GM15510 (cell line): ENCODE results near the gene LHPP.

ENCODE experiments used
- POLR2A ChIP-seq: IDR thresholded peaks from 3 replicates; pipeline ENCODE4 v1.6.1; 2011; ENCODE audit warnings: borderline replicate concordance; ENCODE audit not compliant: insufficient read length; ENCODE audit errors: extremely low read depth

The LHPP gene

DNA sequence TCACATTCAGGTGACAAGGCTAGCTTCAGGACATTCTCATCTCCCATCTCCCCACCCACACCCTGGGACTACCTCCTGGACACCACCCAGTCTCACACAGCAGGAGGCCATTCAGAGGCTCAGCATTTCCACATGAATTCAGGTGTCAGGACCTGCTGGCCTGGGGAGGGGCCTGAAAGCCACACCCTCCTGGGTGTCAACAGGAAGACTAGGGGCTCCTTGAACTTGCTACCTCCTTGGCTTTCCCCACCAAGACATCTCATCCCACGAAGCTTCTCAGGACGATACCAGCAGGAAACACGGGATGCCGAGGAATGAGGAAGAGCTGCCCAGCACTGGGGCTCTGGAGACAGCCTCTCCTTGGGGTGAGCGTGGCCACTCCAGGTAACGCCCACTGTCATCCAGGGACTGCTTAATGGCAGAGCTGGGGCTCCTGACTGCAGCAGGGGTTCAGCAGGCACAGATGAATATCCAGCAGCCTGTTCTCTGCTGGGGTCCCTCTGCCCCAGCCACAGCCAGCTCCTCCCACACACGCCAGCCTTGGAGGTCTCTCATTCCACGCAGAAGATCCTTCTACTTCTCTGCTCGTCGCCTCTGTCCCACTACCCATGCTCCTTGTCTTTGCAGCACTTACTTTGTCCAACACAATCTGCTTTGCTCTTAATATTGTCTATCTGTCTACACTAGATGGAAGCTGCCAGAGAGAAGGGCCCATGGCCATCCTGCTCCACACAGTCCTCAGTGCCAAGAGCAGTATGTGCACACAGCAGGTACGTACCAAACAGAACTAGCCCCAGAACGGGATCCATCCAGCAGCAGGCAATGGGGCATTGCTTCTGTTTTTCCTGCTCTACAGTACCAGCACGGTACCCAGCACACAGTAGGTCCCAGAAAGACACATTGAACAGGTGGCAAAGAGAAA lies 193.8 kb downstream of the LHPP start:
- no peak for TF ChIP-seq POLR2A

DNA sequence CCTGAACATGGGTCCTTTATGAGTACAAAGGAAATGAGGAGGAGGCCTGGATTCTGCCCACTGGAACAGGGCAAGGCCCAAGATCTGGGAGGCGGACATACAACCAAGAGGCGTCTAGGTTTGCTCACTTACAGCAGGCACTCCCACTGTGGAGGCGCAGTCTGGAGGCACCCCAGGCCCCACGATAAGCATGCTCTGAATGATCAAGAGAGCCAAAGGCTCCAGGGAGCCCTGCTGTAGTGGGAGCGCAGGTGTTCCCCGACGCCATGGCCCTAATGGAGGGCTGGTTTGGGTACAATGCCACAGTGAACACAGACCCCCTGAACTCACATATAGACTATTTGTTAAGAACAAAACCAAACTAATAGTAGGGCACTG lies 194.5 kb downstream of the LHPP start:
- no peak for TF ChIP-seq POLR2A

DNA sequence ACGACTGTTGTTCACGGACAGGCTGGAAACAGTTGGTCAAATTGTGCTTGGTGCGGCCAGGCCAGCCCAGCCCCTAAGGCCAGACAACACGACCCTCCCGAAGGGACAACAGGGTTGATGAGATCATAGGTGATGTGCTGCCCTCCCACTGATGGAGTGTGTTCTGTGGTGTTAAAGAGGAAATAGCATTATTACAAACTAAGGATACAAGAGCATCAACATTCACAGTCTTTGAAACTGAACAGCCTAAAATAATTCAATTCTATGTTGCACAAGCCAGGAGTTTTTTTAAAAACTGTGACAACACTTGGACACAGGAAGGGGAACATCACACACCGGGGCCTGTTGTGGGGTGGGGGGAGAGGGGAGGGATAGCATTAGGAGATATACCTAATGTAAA lies 194.9 kb downstream of the LHPP start:
- TF ChIP-seq POLR2A, result no peak

DNA sequence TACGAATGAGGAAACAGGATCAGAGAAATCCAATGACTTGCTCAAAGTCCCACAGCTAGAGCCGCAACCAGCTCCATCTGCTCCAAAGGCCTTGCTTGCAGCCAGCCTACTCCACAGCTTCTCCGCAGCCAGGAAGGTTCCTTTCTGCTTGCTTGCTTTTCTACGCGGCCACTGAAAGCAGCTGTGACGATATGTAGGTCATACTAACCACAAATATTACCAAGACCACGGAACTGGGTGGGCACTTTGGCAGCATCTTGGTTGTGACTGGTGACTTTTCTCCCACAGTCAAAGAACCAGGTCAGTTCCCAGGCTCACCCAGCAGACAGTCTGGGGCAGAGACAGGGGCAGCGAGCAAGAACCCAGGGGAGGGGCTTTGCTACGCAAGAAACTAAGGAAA lies 196.2 kb downstream of the LHPP start:
- TF ChIP-seq POLR2A, result no peak

DNA sequence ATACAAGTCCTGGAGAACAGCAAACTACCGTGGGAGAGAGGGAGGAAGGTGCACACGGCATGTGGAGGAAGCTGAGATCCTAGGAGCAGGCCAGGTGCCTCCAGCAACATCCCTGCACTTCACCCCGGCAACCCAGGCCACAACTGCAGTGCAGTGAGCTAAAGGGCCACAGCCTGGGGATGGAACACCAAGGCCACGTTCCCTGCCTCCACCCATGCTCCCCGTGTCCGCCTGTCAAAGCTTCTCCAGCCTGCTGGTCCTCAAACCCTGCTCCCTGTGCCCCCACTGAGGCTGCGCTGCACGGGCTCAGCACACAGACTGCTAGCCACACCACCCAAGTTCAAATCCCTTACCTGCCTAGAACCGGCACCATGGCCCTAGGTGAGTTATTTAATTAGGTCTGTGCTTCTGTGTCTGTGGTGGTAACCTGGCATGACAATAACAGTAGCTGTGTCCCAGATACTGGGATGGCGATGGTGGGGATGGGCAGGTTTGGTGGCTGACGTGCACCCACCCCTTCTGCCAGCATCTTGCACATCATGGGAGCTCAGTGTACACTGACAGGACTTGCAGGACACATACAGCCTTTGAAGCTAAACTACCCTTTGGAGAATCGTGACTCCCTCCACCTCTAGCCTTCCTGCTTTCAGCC lies 197.1 kb downstream of the LHPP start:
- TF ChIP-seq POLR2A, result no peak

DNA sequence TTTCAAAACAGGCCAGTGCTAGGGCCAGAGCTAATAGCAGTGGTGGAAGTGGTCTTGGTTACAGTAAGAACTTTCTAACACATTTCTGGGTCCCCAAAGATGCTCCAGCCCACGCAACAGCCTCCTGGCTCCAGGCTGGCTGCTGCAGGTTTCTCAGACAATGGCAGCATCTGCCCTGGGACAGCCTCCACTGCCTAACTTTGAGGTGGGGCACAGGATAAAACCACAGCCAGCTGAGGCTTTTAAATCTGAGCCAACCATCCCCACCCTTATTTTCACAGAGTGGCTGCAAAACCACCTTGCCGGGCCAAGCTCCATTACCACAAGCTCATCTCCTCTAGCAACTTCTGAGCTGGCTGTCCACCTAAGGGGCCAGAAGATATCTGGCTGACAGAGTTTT lies 197.8 kb downstream of the LHPP start:
- no peak for TF ChIP-seq POLR2A

DNA sequence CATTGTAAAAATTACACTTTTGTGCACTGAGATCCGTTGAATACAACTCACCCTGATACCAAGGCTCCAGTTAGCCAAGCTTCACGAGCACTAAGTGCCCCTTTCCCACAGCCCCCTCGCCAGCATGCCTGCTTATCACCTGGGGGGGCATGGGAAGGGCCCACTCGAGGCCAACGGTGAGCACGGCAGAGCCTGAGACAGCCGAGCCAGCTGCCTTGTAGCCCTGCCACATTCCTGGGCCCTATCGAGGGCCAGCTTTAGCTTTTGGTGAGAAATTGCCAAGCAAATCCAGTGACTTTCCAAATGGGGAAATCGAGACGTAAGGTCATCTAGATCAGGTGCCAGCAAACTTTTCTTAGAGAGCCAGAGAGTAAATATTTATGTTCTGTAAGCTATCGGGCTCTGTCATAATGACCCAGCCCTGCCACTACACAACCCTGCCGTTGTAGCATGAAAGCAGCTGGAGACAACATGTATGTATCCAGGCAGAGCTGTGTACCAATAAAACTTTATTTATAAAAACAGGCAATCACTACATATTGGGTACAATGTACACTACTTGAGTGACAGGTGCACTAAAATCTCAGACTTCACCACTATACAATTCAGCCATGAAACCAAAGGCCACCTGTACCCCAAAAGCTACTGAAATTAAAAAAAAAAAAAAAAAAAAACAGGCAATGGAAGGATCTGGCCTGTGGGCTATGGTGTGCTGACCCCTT lies 198.9 kb downstream of the LHPP start:
- no peak for TF ChIP-seq POLR2A

DNA sequence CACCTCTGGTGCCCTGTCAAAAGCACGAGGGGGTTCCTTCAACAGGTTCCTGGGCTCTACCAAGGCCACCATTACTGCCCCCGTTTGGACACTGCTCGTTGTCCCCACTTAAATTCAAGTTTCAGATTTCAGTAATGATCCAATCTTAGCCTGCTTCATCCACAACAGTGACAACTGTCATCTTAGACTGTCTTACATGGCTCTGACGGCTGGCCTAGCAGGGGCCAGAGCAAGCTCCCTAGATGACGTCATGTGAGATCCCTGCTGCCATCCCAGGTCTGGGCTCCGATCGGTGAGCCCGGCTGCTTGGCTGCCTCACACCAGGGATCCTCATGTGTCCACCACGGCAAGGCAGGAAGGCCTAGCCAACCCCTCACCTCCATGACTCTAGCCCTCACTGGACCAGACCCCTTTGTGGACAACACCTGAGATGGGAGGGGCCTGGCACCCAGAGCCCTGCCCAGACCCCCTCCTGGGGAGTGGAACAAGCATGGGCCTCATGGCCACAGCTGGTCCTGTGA lies 200.1 kb downstream of the LHPP start:
- no peak for TF ChIP-seq POLR2A

DNA sequence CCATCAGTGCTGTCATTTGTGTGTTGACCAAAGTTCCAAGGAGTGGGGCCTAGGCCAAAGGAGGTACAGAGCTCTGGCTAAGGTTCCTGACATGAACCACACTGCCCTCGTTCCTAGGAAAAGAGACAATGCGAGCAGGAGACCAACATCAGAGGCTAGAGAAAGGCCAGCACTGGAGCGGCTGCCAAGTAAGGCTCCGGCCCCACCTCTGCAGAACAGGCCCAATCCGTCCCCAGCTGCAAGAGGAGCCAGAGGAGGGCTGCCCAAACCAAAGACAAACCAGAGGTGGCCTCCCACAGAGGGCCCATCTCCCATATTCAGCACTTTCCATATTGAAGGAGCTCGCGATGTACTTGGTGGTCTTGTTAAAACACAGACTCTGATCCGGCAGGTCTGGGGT lies 201.6 kb downstream of the LHPP start:
- no peak for TF ChIP-seq POLR2A
